Subcutaneous adipose tissue (tissue), 4 donors: Measurements from ENCODE around the gene IQSEC2. TPM values are rescaled to one million over a fixed set of nuclear protein-coding genes. Genes with fewer than 3 reads are reported as not detected.

Experiments used
- CTCF ChIP-seq: fragments of 450-650 bp; IDR thresholded peaks from one replicate; pipeline ENCODE4 v1.5.1; 2016; ENCODE audit warnings: low read depth, mild to moderate bottlenecking, control low read depth, antibody characterized with exemption, moderate library complexity
- total RNA-seq, 4 donors: library from RNA; depleted of rRNA; stranded (reverse); fragments of >200 nt; gene quantifications; one replicate each; pipeline ENCODE4 v1.1.0, GENCODE V29; 2016

The IQSEC2 gene
- total RNA-seq, 4 donors from 2014 or later: 13.0 to 24.5 (median 19.2) TPM

GRCh38 chrX:53320543-53321229 is 39.3 kb upstream of the IQSEC2 start:
- TF ChIP-seq CTCF: no peak

GRCh38 chrX:53319614-53320542 is 38.5 kb upstream of the IQSEC2 start:
- TF ChIP-seq CTCF: no peak

- no peak for TF ChIP-seq CTCF
These were observed 37.5 kb upstream of the IQSEC2 start for GRCh38 chrX:53318766-53319353.

GRCh38 chrX:53317365-53318069 is 36.1 kb upstream of the IQSEC2 start:
- no peak for TF ChIP-seq CTCF

GRCh38 chrX:53316860-53317237 is 35.5 kb upstream of the IQSEC2 start:
- TF ChIP-seq CTCF: no peak

- no peak for TF ChIP-seq CTCF
These were observed 34.9 kb upstream of the IQSEC2 start for GRCh38 chrX:53316111-53316859.
